Middle frontal gyrus (tissue), 1 donor: ENCODE data around the gene ZNF692.

Source experiments
- DNase-seq: peaks from one replicate; pipeline ENCODE4 v3.0.0-alpha.2; 2015; ENCODE audit warnings: low spot score; ENCODE audit errors: extremely low spot score

Gene ZNF692

GRCh38 chr1:248881261-248881660 lies 22.4 kb upstream of the ZNF692 start:
- no peak for DNase-seq

- DNase-seq, result peak; percentile 78
Measured at GRCh38 chr1:248873993-248874533, 15.2 kb upstream of the ZNF692 start.

DNA sequence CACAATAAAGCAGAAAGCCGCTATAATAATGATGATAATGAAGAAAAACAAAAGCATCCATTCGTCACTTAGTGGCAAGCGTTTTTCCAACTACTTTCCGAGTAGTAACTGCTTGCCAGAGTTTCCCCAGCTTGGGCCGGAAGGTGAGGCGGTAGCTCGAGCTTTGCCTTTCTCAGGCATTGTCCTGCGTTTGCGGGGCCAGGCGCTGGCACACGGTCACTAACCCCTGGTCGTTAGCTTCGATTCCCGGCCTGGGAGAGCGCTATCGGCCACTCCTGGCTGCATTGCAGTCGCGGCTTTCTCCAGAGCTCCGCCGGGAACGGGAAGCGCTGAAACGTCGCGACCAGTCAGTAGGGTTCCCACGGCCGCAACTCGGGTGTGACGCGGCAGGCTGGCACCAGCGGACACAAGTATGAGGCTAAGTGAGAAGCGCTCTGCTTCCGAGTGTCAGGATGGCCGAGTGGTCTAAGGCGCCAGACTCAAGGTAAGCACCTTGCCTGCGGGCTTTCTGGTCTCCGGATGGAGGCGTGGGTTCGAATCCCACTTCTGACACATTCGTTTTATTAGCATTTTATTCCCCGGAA lies 14.6 kb upstream of the ZNF692 start:
- DNase-seq, result peak; percentile 96

GRCh38 chr1:248872752-248873408 lies 14.0 kb upstream of the ZNF692 start:
- DNase-seq, result peak; percentile 17

DNA sequence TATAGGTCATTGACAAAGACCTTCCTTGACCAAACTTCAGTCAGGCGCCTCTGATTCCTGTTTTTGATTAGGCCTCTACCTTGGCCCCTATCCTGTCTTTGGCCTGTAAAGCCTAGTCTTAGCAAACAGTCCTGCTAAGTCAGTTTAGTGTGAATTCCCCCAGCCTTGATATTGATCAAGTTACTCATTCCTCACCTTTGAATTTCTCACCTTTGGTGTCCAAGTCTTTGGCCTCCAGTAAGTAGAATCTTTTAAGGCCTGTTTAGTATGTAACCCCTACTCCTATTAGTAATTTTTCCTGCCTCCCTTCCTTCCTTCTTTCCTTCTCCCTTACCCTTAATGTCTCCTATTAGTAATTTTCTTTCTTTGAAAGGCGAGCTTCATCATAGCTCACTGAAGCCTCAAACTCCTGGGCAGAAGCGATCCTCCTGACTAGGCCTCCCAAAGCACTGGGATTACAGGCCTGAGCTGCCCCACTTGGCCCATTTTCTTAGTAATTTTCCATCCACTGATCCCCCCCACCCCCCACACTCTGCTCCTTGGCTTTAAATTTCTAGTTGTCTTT lies 13.0 kb upstream of the ZNF692 start:
- no peak for DNase-seq

GRCh38 chr1:248862998-248863881 lies 4.4 kb upstream of the ZNF692 start:
- DNase-seq, result peak; percentile 18

- DNase-seq, result no peak
Measured at GRCh38 chr1:248862695-248862997, 3.8 kb upstream of the ZNF692 start.

DNA sequence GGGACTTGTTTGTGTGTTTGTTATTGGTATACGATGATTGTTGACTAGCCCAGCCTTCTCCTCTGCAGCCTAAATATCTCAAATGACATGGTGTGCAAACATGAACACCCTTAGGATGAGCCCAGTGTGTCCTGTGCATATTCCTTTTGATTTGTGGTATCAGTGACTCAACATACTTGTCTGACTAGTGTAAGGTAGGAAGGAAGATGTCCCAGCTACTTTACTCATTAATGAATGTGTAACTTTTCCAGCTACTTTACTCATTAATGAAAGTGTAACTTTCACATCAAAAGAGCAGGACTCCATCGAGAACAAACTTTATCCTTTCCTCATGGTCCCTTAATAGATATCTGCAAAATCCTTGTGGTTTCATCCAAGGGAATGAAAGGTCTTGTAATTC lies 2.7 kb upstream of the ZNF692 start:
- DNase-seq, result no peak

DNA sequence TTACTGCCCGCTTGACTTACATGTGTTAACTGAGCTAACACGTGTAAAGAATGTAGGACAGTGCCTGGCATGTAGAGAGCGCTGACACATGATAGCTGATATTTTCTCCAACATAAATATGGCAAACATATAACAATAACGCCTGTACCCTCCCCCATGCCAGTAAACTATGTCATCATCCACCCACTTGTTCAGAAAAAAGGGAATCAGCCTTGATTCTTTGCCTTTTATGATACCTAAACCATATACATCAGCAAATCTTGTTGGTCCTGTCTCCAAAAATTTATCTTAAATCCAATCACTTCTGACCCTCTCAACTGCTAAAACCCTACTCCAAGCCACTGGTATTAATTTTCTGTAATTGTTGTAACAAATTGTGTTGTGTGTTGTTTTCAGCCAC lies 1.1 kb upstream of the ZNF692 start:
- DNase-seq, result no peak

- DNase-seq, result no peak
Measured at GRCh38 chr1:248858096-248858890, 592 bp downstream of the ZNF692 start.

GRCh38 chr1:248857749-248858095 lies 1.2 kb downstream of the ZNF692 start:
- no peak for DNase-seq

- DNase-seq, result no peak
Measured at GRCh38 chr1:248857201-248857600, 1.7 kb downstream of the ZNF692 start.

DNA sequence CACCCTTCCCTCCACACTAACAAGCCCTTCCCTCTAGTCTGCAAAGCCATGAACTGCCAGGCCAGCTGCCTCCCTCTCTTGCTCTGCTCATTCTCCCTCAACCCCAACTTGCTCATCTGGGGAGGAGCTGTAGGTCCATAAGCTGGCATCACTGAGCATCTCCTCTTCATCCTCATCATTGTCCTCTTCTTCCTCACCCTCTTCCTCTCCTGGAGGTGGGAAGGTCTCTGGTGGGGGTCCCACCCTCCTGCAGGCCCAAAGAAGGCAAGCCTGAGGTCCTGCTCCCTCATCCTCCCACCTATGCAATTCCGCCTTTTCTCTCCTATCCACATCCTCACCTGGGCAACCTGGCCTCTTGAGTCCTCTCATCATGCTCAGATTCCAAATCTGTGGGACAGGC lies 2.7 kb downstream of the ZNF692 start:
- no peak for DNase-seq

DNA sequence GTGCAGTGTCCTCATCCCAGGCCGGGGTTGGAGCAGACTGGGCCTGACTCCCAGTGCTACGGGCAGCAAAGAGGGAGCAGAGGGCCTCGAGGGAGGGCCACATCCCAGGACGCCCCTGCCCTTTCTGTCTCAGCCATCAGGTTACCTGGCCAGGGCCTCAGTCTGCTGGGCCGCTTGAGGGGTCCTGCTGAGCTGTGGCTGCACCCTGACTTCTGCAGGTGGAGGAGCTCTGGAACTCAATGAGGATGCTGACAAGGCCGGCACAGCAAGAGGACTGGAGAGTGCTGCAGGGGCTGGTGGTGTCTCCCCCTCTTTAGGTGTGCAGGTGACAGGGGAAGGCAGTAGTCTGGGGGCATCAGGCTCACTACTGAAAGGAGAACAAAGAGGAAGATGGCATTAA lies 3.3 kb downstream of the ZNF692 start:
- DNase-seq, result no peak

GRCh38 chr1:248853663-248854375 lies 5.1 kb downstream of the ZNF692 start:
- no peak for DNase-seq

- DNase-seq, result peak; percentile 54
Measured at GRCh38 chr1:248852481-248853405, 6.1 kb downstream of the ZNF692 start.

- DNase-seq, result no peak
Measured at GRCh38 chr1:248851390-248851789, 7.5 kb downstream of the ZNF692 start.

GRCh38 chr1:248850536-248851251 lies 8.2 kb downstream of the ZNF692 start:
- no peak for DNase-seq

DNA sequence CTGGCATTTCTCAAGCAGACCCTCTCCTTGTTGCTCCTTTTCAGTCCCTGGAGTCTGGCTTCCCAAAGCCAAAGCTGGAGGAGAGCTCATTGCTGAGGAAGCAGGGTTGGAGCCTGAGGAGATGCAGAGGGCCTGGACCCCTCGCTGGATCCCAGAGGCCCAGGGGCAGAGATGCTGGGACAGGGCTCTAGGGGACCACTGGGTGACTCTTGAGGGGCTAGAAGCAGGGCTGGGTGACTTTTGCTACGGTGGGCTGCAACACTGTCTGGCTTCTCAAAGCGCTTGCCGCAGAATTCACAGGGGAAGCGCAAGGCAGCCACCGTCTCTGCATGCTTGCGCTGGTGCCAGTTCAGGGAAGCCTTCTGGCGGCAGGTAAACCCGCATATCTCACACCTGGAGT lies 8.8 kb downstream of the ZNF692 start:
- no peak for DNase-seq
